Measurements from ENCODE around the gene PLSCR3. TPM values are rescaled to one million over a fixed set of nuclear protein-coding genes. Genes with fewer than 3 reads are reported as not detected.

PLSCR3 gene
- total RNA-seq, 1 experiment from 2014 or later: 43.8 TPM

GRCh38 chr17:7431231-7431630 is 36.9 kb upstream of the PLSCR3 start:
- Histone ChIP-seq H3K4me1 (ENCODE audit: control insufficient read depth in 1 of 2, insufficient read depth in 2 of 2, low read length in 2 of 2) (peaks cover under 1 to 16% of the 10 kb centered on the region in 2 experiments), H3K9ac (ENCODE audit: low read length) (no peak overlapping the region), H3K36me3 (ENCODE audit: control insufficient read depth in 1 of 2, insufficient read depth in 2 of 2, low read length in 2 of 2) (no peaks in the 10 kb centered on the region), H2AFZ (ENCODE audit: low read depth, low read length, poor library complexity, severe bottlenecking) (no peak overlapping the region), H4K20me1 (ENCODE audit: insufficient read depth) (no peaks in the 10 kb centered on the region), H3K9me3 (ENCODE audit: control insufficient read depth in 1 of 2, insufficient read depth in 1 of 2, low read depth in 1 of 2, low read length in 2 of 2) (no peaks in the 10 kb centered on the region; a peak in 1 of 4 replicates), H3K27ac (ENCODE audit: low read depth, low read length) (no peak overlapping the region), H3K79me2 (ENCODE audit: insufficient read depth, low read length) (no peaks in the 10 kb centered on the region), H3K4me2 (ENCODE audit: low read length) (no peak overlapping the region), H3K4me3 (replicated peaks in 1 of 2; ENCODE audit: low read depth in 1 of 2, low read length in 2 of 2) (no peak overlapping the region), H3K9me2 (ENCODE audit: insufficient read depth) (no peaks in the 10 kb centered on the region), H3K27me3 (ENCODE audit: insufficient read depth, low read length) (no peaks in the 10 kb centered on the region)
- POLR2A ChIA-PET: no interaction called here
- TF ChIP-seq POLR2A (IDR thresholded peaks at IDR 0.05; ENCODE audit: borderline replicate concordance, extremely low read depth, insufficient read depth, insufficient read length) (no peak), POLR2AphosphoS5 (IDR thresholded peaks at IDR 0.05; ENCODE audit: low read depth, low read length) (no peak), SIN3A (IDR thresholded peaks at IDR 0.05; ENCODE audit: low read depth) (no peak), ZBTB33 (IDR thresholded peaks at IDR 0.05; ENCODE audit: extremely low read depth, insufficient replicate concordance, low read length) (no peak), SP1 (IDR thresholded peaks at IDR 0.05; ENCODE audit: low read depth) (no peak), ZNF274 (IDR thresholded peaks at IDR 0.05; ENCODE audit: low read depth, low read length) (no peak), RAD21 (IDR thresholded peaks at IDR 0.05; ENCODE audit: low read depth) (no peak), ELF1 (IDR thresholded peaks at IDR 0.05; ENCODE audit: borderline replicate concordance, low read depth) (no peak), CTCF (IDR thresholded peaks at IDR 0.05 in 2 of 3, conservative IDR thresholded peaks at IDR 0.05 in 1 of 3; ENCODE audit: borderline replicate concordance in 1 of 3, insufficient read depth in 1 of 3, low read depth in 2 of 3, low read length in 2 of 3) (no peak), MAX (IDR thresholded peaks at IDR 0.05) (no peak), SRF (IDR thresholded peaks at IDR 0.05; ENCODE audit: low read depth) (no peak), CBX3 (IDR thresholded peaks at IDR 0.05; ENCODE audit: low read depth) (no peak), EZH2 (IDR thresholded peaks at IDR 0.05) (no peak), REST (IDR thresholded peaks at IDR 0.05; ENCODE audit: low read depth) (no peak), TCF7L2 (IDR thresholded peaks at IDR 0.05; ENCODE audit: borderline replicate concordance, extremely low read depth, insufficient read depth, insufficient read length) (no peak)
- intact Hi-C loops (cut with micrococcal nuclease): loop anchor here (10.0 kb wide), 1 partner anchor 166 kb away; the partner anchor contains the start of gene CLDN7
- RAD21 ChIA-PET (ENCODE audit: low non-redundant PET in 1 of 2, low total read pairs in 2 of 2, uncharacterized antibody in 2 of 2, unreplicated experiment in 2 of 2): no interaction called here
- DNase-seq (ENCODE audit: low read depth, low spot score) (no peak), ATAC-seq (no peak)
- no TSS peak for BruUV-seq (replicated peaks)
- CTCF ChIA-PET: no interaction called here
